Stimulated activated CD4-positive, alpha-beta T cell treated with anti-CD3 and anti-CD28 coated beads, Interleukin-15, amount 100 ng/mL, for 1 hour (primary cell): Measurements from ENCODE around the gene BTBD7.
"Not testable (repeated sequence)": the region's sequence is repeated elsewhere in the genome, so short reads cannot be mapped to it uniquely, and the experiment has no call there.

Source experiments
- DNase-seq, 2 donors: peaks; one replicate each; pipeline ENCODE4 v3.0.0-alpha.2; 2020; ENCODE audit warnings: low read depth in 1 of 2, low spot score in 1 of 2

The BTBD7 gene

GRCh38 chr14:93332853-93333630 is at the start of gene BTBD7:
Gene BTBD7 (minus strand): TSS chr14:93333036. CDS start chr14:93296051, 36,985 bp downstream.
- DNase-seq: peak; percentile 88 to 94

- no peak for DNase-seq
These were observed 48.8 kb upstream of the BTBD7 start for GRCh38 chr14:93381644-93382043.

GRCh38 chr14:93379831-93380230 is 47.0 kb upstream of the BTBD7 start:
- DNase-seq: no peak

- no peak for DNase-seq
These were observed 42.9 kb upstream of the BTBD7 start for GRCh38 chr14:93375673-93376156.

- DNase-seq: no peak
These were observed 37.0 kb upstream of the BTBD7 start for GRCh38 chr14:93369713-93370266.

- DNase-seq: no peak
These were observed 36.3 kb upstream of the BTBD7 start for GRCh38 chr14:93368996-93369712.

- not testable (repeated sequence) for DNase-seq
These were observed 22.0 kb upstream of the BTBD7 start for GRCh38 chr14:93354873-93355272.

GRCh38 chr14:93348292-93348691 is 15.5 kb upstream of the BTBD7 start:
- no peak for DNase-seq

GRCh38 chr14:93347850-93348249 is 15.0 kb upstream of the BTBD7 start:
- DNase-seq: no peak

GRCh38 chr14:93346926-93347721 is 14.3 kb upstream of the BTBD7 start, which contains the start of gene COX8C:
Gene COX8C (plus strand): TSS chr14:93347182. CDS start chr14:93347269, 87 bp downstream.
- DNase-seq: no peak

- DNase-seq: no peak
These were observed 11.0 kb upstream of the BTBD7 start for GRCh38 chr14:93343797-93344196.

GRCh38 chr14:93343266-93343665 is 10.4 kb upstream of the BTBD7 start:
- no peak for DNase-seq

- no peak for DNase-seq
These were observed 5.0 kb upstream of the BTBD7 start for GRCh38 chr14:93337884-93338283.

- DNase-seq: no peak
These were observed 4.4 kb upstream of the BTBD7 start for GRCh38 chr14:93337143-93337753.

GRCh38 chr14:93333631-93334103 is 831 bp upstream of the BTBD7 start:
- no peak for DNase-seq

- peak; percentile 17 to 20 for DNase-seq
These were observed 411 bp downstream of the BTBD7 start for GRCh38 chr14:93332397-93332852.

- DNase-seq: no peak
These were observed 974 bp downstream of the BTBD7 start for GRCh38 chr14:93331728-93332396.

- no peak for DNase-seq
These were observed 1.7 kb downstream of the BTBD7 start for GRCh38 chr14:93331002-93331727.

GRCh38 chr14:93330609-93331000 is 2.2 kb downstream of the BTBD7 start:
- no peak for DNase-seq
